GM10266 (cell line): ENCODE measurements around the gene B4GALT5.

Source experiments
- DNase-seq: peaks from one replicate; pipeline ENCODE4 v3.0.0; 2012; ENCODE audit errors: extremely low spot score
- CTCF ChIP-seq: IDR thresholded peaks from 2 replicates; pipeline ENCODE4 v1.5.1; 2012; ENCODE audit warnings: mild to moderate bottlenecking, low read depth; ENCODE audit not compliant: control insufficient read depth, insufficient read depth; ENCODE audit errors: missing control alignments

The B4GALT5 gene

GRCh38 chr20:49646126-49646525, 67.6 kb downstream of the B4GALT5 start:
- no peak for DNase-seq
- TF ChIP-seq CTCF = no peak

- no peak for TF ChIP-seq CTCF
Observed at GRCh38 chr20:49644980-49645565, 68.6 kb downstream of the B4GALT5 start.

GRCh38 chr20:49642816-49643215, 70.9 kb downstream of the B4GALT5 start:
- TF ChIP-seq CTCF = no peak
- no peak for DNase-seq

More at GRCh38 chr20:49644980-49645565, 68.6 kb downstream of the B4GALT5 start:
- no peak for DNase-seq

- DNase-seq = no peak
- no peak for TF ChIP-seq CTCF
Observed at GRCh38 chr20:49641683-49642656, 71.7 kb downstream of the B4GALT5 start.

- no peak for DNase-seq
- no peak for TF ChIP-seq CTCF
Observed at GRCh38 chr20:49637046-49637637, 76.5 kb downstream of the B4GALT5 start.

- TF ChIP-seq CTCF = no peak
- DNase-seq = no peak
Observed at GRCh38 chr20:49636447-49636846, 77.2 kb downstream of the B4GALT5 start.

- TF ChIP-seq CTCF = no peak
- no peak for DNase-seq
Observed at GRCh38 chr20:49635866-49636265, 77.8 kb downstream of the B4GALT5 start.
